Measurements from ENCODE around the gene TRAPPC12. TPM values are rescaled to one million over a fixed set of nuclear protein-coding genes. Genes with fewer than 3 reads are reported as not detected.

The TRAPPC12 gene
- total RNA-seq, 4 donors from 2014 or later = 28.4 to 64.7 (median 55.9) TPM

DNA sequence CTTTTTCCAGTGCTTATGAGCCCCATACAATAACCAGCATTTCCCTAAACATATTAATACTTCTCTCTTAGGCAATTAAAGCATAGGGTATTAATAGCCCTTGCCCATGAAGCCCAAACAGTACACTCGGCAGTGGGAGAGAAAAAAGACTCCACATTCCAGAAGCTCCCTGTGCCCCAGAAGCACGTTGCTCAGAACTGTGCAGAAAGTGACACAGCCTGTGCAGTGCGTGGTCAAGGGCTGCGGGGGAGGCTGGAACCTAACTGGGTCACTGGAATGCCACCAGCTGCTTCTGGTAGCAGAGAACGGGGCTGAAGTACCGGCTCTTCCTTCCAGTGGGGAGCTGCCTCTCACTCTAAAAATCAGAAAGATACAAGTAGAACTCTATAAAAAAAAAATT, 34.6 kb upstream of the TRAPPC12 start:
- Histone ChIP-seq H3K4me3 (no peak overlapping the region), H3K9me3 (no peaks in the 10 kb centered on the region), H3K27me3 (no peaks in the 10 kb centered on the region), H3K4me1 (peaks cover 0 to 18% (median 0%) of the 10 kb centered on the region in 3 donors), H3K27ac (no peak overlapping the region), H3K36me3 (peaks cover 0 to 31% (median 0%) of the 10 kb centered on the region in 3 donors)
- WGBS, 2 donors = 95 to 100% methylated on average over 3 to 5 of the region's 6 CpGs
- no peak for DNase-seq
- intact Hi-C loops (cut with DNase I) = no loop called here
- TF ChIP-seq POLR2A (IDR thresholded peaks at IDR 0.05) = no peak
- TF ChIP-seq, protein P1, sequence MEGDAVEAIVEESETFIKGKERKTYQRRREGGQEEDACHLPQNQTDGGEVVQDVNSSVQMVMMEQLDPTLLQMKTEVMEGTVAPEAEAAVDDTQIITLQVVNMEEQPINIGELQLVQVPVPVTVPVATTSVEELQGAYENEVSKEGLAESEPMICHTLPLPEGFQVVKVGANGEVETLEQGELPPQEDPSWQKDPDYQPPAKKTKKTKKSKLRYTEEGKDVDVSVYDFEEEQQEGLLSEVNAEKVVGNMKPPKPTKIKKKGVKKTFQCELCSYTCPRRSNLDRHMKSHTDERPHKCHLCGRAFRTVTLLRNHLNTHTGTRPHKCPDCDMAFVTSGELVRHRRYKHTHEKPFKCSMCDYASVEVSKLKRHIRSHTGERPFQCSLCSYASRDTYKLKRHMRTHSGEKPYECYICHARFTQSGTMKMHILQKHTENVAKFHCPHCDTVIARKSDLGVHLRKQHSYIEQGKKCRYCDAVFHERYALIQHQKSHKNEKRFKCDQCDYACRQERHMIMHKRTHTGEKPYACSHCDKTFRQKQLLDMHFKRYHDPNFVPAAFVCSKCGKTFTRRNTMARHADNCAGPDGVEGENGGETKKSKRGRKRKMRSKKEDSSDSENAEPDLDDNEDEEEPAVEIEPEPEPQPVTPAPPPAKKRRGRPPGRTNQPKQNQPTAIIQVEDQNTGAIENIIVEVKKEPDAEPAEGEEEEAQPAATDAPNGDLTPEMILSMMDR (IDR thresholded peaks at IDR 0.05) = no peak

DNA sequence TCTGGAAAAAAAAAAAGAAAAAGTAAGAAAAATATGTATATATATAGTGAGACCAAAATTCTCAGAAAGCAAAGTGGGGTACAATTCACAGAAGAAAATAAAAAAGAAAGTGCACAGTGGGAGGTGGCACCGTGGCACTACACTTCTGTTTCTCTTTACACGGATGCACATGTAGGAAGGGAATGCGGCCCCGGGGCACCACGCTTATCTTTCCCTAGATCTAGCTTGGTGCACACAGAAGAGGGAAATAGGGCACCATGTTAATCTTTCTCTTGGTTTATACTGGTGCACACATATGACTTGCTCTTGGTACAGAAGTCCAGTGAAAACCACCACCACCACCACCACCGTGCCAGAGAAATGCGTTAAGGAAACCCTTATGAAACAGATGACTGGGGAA, 33.9 kb upstream of the TRAPPC12 start:
- DNase-seq = no peak
- H3K9me3 ChIP-seq = no peaks in the 10 kb centered on the region
- intact Hi-C loops (cut with DNase I) = no loop called here
- H3K27ac ChIP-seq = no peak overlapping the region
- WGBS, 2 donors = 94 to 96% methylated on average over 5 to 7 of the region's 7 CpGs
- no peaks in the 10 kb centered on the region for H3K27me3 ChIP-seq
- H3K4me3 ChIP-seq = no peak overlapping the region
- H3K4me1 ChIP-seq = peaks cover 0 to 18% (median 0%) of the 10 kb centered on the region in 3 donors
- TF ChIP-seq, protein P1 (IDR thresholded peaks at IDR 0.05) = no peak
- no peak for TF ChIP-seq POLR2A (IDR thresholded peaks at IDR 0.05)
- H3K36me3 ChIP-seq = peaks cover 0 to 28% (median 0%) of the 10 kb centered on the region in 3 donors

DNA sequence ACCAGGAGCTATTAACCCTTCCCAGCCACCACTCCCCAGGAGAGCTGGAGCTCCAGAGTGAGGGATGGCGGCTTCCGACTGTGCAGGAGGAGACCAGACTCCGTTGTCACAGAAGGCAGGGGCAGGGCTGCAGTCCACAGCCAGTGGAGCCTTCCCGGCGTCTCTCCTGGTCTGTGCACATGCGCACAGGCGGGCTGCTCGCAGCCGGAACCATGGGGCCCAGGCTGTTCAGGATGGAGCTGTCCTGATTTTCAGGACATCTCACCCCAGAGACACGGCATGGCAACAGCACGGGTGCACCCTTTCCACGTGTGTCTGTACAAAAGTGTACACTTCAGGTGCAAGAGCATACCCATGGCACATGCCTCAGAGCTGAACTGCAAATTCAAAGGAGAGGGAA, 30.7 kb upstream of the TRAPPC12 start:
- no peaks in the 10 kb centered on the region for H3K27me3 ChIP-seq
- peaks cover 0 to 18% (median 0%) of the 10 kb centered on the region in 3 donors for H3K4me1 ChIP-seq
- intact Hi-C loops (cut with DNase I) = no loop called here
- peak overlapping the region in 3 of 4 donors; percentile 19 to 42 (median 30) for H3K27ac ChIP-seq
- TF ChIP-seq, protein P1 (IDR thresholded peaks at IDR 0.05) = no peak
- no peak for TF ChIP-seq POLR2A (IDR thresholded peaks at IDR 0.05)
- H3K36me3 ChIP-seq = peaks cover 0 to 43% (median 0%) of the 10 kb centered on the region in 3 donors
- DNase-seq = no peak
- peaks cover 0 to 3% (median 0%) of the 10 kb centered on the region in 3 donors for H3K9me3 ChIP-seq
- WGBS, 2 donors = 44 to 72% methylated on average over 3 to 8 of the region's 12 CpGs
- peak overlapping the region; percentile 13 to 41 (median 27) for H3K4me3 ChIP-seq

DNA sequence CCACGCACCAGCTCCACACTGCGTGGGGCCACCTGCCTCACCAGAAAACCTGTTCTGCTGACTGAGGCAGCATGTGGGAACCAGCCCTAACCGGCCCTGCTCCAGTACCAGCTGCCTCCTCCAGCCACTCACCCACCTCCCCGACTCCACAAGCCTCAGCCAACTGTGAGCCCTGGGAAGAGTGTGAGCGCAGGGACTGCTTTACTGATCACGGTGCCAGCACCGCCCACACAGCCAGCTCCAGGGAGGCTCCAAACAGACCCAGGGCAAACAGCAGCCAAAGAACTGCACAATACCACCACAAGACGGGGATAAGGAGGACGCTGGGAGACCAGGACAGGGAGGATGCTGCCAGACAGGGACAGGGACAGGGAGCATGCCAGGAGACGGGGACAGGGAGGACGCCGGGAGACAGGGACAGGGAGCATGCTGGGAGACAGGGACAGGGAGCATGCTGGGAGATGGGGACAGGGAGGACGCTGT, 30.2 kb upstream of the TRAPPC12 start:
- Histone ChIP-seq H3K4me3 (peak overlapping the region; percentile 13 to 41 (median 27)), H3K9me3 (peaks cover 0 to 3% (median 0%) of the 10 kb centered on the region in 3 donors), H3K4me1 (peaks cover 0 to 18% (median 0%) of the 10 kb centered on the region in 3 donors), H3K36me3 (peaks cover 0 to 48% (median 0%) of the 10 kb centered on the region in 3 donors), H3K27me3 (no peaks in the 10 kb centered on the region), H3K27ac (peak overlapping the region in 3 of 4 donors; percentile 19 to 42 (median 30))
- WGBS, 2 donors = 34 to 49% methylated on average over 6 to 10 of the region's 13 CpGs
- intact Hi-C loops (cut with DNase I) = no loop called here
- no peak for DNase-seq
- TF ChIP-seq POLR2A (IDR thresholded peaks at IDR 0.05) = no peak

DNA sequence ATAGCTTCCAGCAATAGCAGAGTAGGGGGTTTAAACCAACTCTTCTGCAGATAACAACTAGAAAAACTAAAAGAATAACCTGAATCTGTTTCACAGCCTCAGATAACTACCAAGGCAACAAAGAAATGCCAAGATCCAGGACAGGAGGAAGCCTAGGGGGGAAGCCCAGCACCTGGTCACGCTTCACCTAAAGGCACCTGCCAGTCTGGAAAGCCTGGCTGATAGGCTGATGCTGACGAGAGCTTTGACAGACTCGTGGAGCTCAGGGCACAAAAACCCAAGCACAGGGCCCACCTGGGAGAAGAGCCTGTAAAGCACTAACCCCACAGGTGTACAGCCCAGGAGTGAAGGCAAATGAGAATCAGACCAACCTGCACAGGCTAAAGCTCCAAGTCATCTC, 24.5 kb upstream of the TRAPPC12 start:
- Histone ChIP-seq H3K36me3 (peaks cover 0 to 26% (median 0%) of the 10 kb centered on the region in 3 donors), H3K27ac (no peak overlapping the region), H3K9me3 (peaks cover 0 to 3% (median 0%) of the 10 kb centered on the region in 3 donors), H3K4me1 (peaks cover 0 to 31% (median 0%) of the 10 kb centered on the region in 3 donors), H3K27me3 (no peaks in the 10 kb centered on the region), H3K4me3 (no peak overlapping the region)
- TF ChIP-seq, protein P1 (IDR thresholded peaks at IDR 0.05) = no peak
- no peak for TF ChIP-seq POLR2A (IDR thresholded peaks at IDR 0.05)
- no peak for DNase-seq
- WGBS, 2 donors = 71 to 93% methylated on average over 3 of the region's 3 CpGs
- intact Hi-C loops (cut with DNase I) = no loop called here

Measured in esophagus squamous epithelium (tissue), 5 donors.